Nucleus accumbens (tissue), 56 donors: ENCODE data around the gene SLC25A33.
A peak's percentile ranks its signal among the peaks of the same experiment; 100 is the strongest.

Source experiments
- DNase-seq, 56 donors: peaks; one replicate each; lab custom pipeline; 2025; lab: John Stamatoyannopoulos, UW

Gene SLC25A33

GRCh38 chr1:9577423-9577822, 38.2 kb downstream of the SLC25A33 start:
- no peak for DNase-seq

- DNase-seq = no peak
Measured at GRCh38 chr1:9580942-9581341, 41.7 kb downstream of the SLC25A33 start.

- no peak for DNase-seq
Measured at GRCh38 chr1:9586147-9586766, 47.0 kb downstream of the SLC25A33 start.

- peak in 55 of 56 donors; percentile 55 to 96 (median 87) for DNase-seq
Measured at GRCh38 chr1:9588551-9589143, 49.4 kb downstream of the SLC25A33 start, which contains the start of gene TMEM201. TSS of gene TMEM201 (plus strand) at chr1:9588911. CDS start at chr1:9588931, 20 bp downstream.

- peak in 14 of 56 donors; percentile 16 to 55 (median 28) for DNase-seq
Measured at GRCh38 chr1:9589144-9589718, 50.0 kb downstream of the SLC25A33 start.

- peak in 1 of 56 donors; percentile 49 for DNase-seq
Measured at GRCh38 chr1:9589719-9590157, 50.5 kb downstream of the SLC25A33 start.

GRCh38 chr1:9590201-9590600, 50.9 kb downstream of the SLC25A33 start:
- peak in 1 of 56 donors; percentile 10 for DNase-seq

GRCh38 chr1:9590945-9591668, 51.8 kb downstream of the SLC25A33 start:
- DNase-seq = no peak

- DNase-seq = peak in 5 of 56 donors; percentile 12 to 51 (median 18)
Measured at GRCh38 chr1:9591669-9592509, 52.6 kb downstream of the SLC25A33 start.

GRCh38 chr1:9592510-9593075, 53.3 kb downstream of the SLC25A33 start:
- no peak for DNase-seq

- DNase-seq = no peak
Measured at GRCh38 chr1:9593147-9593491, 53.9 kb downstream of the SLC25A33 start.

GRCh38 chr1:9593492-9594465, 54.5 kb downstream of the SLC25A33 start:
- peak in 40 of 56 donors; percentile 15 to 74 (median 37) for DNase-seq

GRCh38 chr1:9594471-9595155, 55.3 kb downstream of the SLC25A33 start:
- DNase-seq = no peak

GRCh38 chr1:9595156-9595967, 56.1 kb downstream of the SLC25A33 start:
- no peak for DNase-seq

GRCh38 chr1:9595968-9596340, 56.7 kb downstream of the SLC25A33 start:
- DNase-seq = no peak

- DNase-seq = no peak
Measured at GRCh38 chr1:9596415-9597123, 57.3 kb downstream of the SLC25A33 start.
